ENCODE data around the gene CALR. TPM values are rescaled to one million over a fixed set of nuclear protein-coding genes. Genes with fewer than 3 reads are reported as not detected.

Gene CALR
- total RNA-seq, 2 experiments from 2014 or later = 875 to 886 TPM

GRCh38 chr19:12935071-12935470 lies 3.3 kb upstream of the CALR start:
- ChIA-PET POLR2A (interaction anchor here (1.6 kb wide), 1 partner anchor 9 kb away, joined by 4 read pairs; no protein-coding TSS in a partner anchor), CTCF (interaction anchor here (1.0 kb wide), 1 partner anchor 50 kb away, joined by 5 read pairs; no protein-coding TSS in a partner anchor)
- peaks cover 43% of the 10 kb centered on the region for H3K36me3 Mint-ChIP-seq (ENCODE audit: low read depth)
- H3K4me3 Mint-ChIP-seq = no peak overlapping the region
- no peaks in the 10 kb centered on the region for H3K27me3 Mint-ChIP-seq (ENCODE audit: low read depth)
- H3K4me1 Mint-ChIP-seq (ENCODE audit: low read depth) = peaks cover 49% of the 10 kb centered on the region
- H3K9me3 Mint-ChIP-seq (ENCODE audit: insufficient read depth) = no peaks in the 10 kb centered on the region
- DNase-seq (no peak), ATAC-seq (no peak)
- H3K27ac Mint-ChIP-seq = no peak overlapping the region

- ChIA-PET CTCF (interaction anchor here (1.7 to 2.1 kb wide), 4 partner anchors 29 to 158 kb away, joined by 5 to 27 read pairs (median 10); partner anchors contain the start of genes JUNB and KLF1), POLR2A (interaction anchor here (1.0 to 3.1 kb wide), 2 partner anchors 22 to 38 kb away, joined by 4 to 20 read pairs; no protein-coding TSS in a partner anchor)
- ATAC-seq (no peak), DNase-seq (no peak)
- peak overlapping the region; percentile 97 for H3K27ac Mint-ChIP-seq
- no peaks in the 10 kb centered on the region for H3K27me3 Mint-ChIP-seq (ENCODE audit: low read depth)
- peak overlapping the region; percentile 43 for H3K4me3 Mint-ChIP-seq
- H3K4me1 Mint-ChIP-seq (ENCODE audit: low read depth) = peaks cover 61% of the 10 kb centered on the region
- no peaks in the 10 kb centered on the region for H3K9me3 Mint-ChIP-seq (ENCODE audit: insufficient read depth)
- peaks cover 46% of the 10 kb centered on the region for H3K36me3 Mint-ChIP-seq (ENCODE audit: low read depth)
Measured at GRCh38 chr19:12936582-12936981, 1.8 kb upstream of the CALR start.

- CTCF ChIA-PET = interaction anchor here (0.8 to 2.1 kb wide), 7 partner anchors 9 to 157 kb away, joined by 3 to 27 read pairs (median 5); partner anchors contain the start of genes JUNB and KLF1
- H3K9me3 Mint-ChIP-seq (ENCODE audit: insufficient read depth) = no peaks in the 10 kb centered on the region
Measured at GRCh38 chr19:12937093-12937926, 1.1 kb upstream of the CALR start.

GRCh38 chr19:12938779-12939601 lies 581 bp downstream of the CALR start:
- Mint-ChIP-seq H3K36me3 (ENCODE audit: low read depth) (peaks cover 56% of the 10 kb centered on the region), H3K27me3 (ENCODE audit: low read depth) (no peaks in the 10 kb centered on the region), H3K4me3 (peak overlapping the region; percentile 99), H3K27ac (peak overlapping the region; percentile 97), H3K9me3 (ENCODE audit: insufficient read depth) (no peaks in the 10 kb centered on the region), H3K4me1 (ENCODE audit: low read depth) (peaks cover 66% of the 10 kb centered on the region)
- peak; percentile 54 for DNase-seq
- ChIA-PET POLR2A (interaction anchor here (0.7 to 3.1 kb wide), 10 partner anchors 9 to 244 kb away, joined by 3 to 20 read pairs (median 3); partner anchors contain the start of genes JUNB and SYCE2), CTCF (interaction anchor here (0.8 to 2.1 kb wide), 3 partner anchors 27 to 53 kb away, joined by 3 to 27 read pairs (median 4); partner anchors contain the start of gene KLF1)
- ATAC-seq = peak; percentile 6

More at GRCh38 chr19:12937093-12937926, 1.1 kb upstream of the CALR start:
- peaks cover 64% of the 10 kb centered on the region for H3K4me1 Mint-ChIP-seq (ENCODE audit: low read depth)
- peak overlapping the region; percentile 97 for H3K27ac Mint-ChIP-seq
- POLR2A ChIA-PET = interaction anchor here (0.6 to 3.1 kb wide), 19 partner anchors 7 to 271 kb away, joined by 3 to 20 read pairs (median 4); partner anchors contain the start of genes DNASE2, GCDH, RAD23A and SYCE2
- peaks cover 49% of the 10 kb centered on the region for H3K36me3 Mint-ChIP-seq (ENCODE audit: low read depth)
- H3K4me3 Mint-ChIP-seq = peak overlapping the region; percentile 99
- no peaks in the 10 kb centered on the region for H3K27me3 Mint-ChIP-seq (ENCODE audit: low read depth)
- DNase-seq (no peak), ATAC-seq (no peak)

GRCh38 chr19:12939975-12940423 lies 1.6 kb downstream of the CALR start:
- CTCF ChIA-PET = interaction anchor here (0.8 kb wide), 2 partner anchors 26 to 32 kb away, joined by 3 to 4 read pairs; no protein-coding TSS in a partner anchor
- Mint-ChIP-seq H3K9me3 (ENCODE audit: insufficient read depth) (no peaks in the 10 kb centered on the region), H3K27me3 (ENCODE audit: low read depth) (no peaks in the 10 kb centered on the region), H3K4me1 (ENCODE audit: low read depth) (peaks cover 71% of the 10 kb centered on the region), H3K4me3 (peak overlapping the region; percentile 99), H3K36me3 (ENCODE audit: low read depth) (peaks cover 65% of the 10 kb centered on the region), H3K27ac (peak overlapping the region; percentile 97)
- no peak for ATAC-seq
- POLR2A ChIA-PET = interaction anchor here (0.6 to 3.1 kb wide), 6 partner anchors 13 to 213 kb away, joined by 3 to 20 read pairs (median 4); partner anchors contain the start of genes JUNB and SYCE2
- no peak for DNase-seq

- H3K36me3 Mint-ChIP-seq (ENCODE audit: low read depth) = peaks cover 73% of the 10 kb centered on the region
- peak overlapping the region; percentile 99 for H3K4me3 Mint-ChIP-seq
- CTCF ChIA-PET = interaction anchor here (0.7 to 2.3 kb wide), 2 partner anchors 16 to 56 kb away, joined by 3 to 7 read pairs; no protein-coding TSS in a partner anchor
- ATAC-seq (no peak), DNase-seq (no peak)
- peaks cover 76% of the 10 kb centered on the region for H3K4me1 Mint-ChIP-seq (ENCODE audit: low read depth)
- H3K27me3 Mint-ChIP-seq (ENCODE audit: low read depth) = no peaks in the 10 kb centered on the region
- H3K27ac Mint-ChIP-seq = peak overlapping the region; percentile 97
- POLR2A ChIA-PET = no interaction called here
- H3K9me3 Mint-ChIP-seq (ENCODE audit: insufficient read depth) = no peaks in the 10 kb centered on the region
Measured at GRCh38 chr19:12940897-12941296, 2.5 kb downstream of the CALR start.

- Mint-ChIP-seq H3K36me3 (ENCODE audit: low read depth) (peaks cover 91% of the 10 kb centered on the region), H3K27me3 (ENCODE audit: low read depth) (no peaks in the 10 kb centered on the region), H3K27ac (peak overlapping the region; percentile 75), H3K4me1 (ENCODE audit: low read depth) (peaks cover 76% of the 10 kb centered on the region), H3K4me3 (no peak overlapping the region), H3K9me3 (ENCODE audit: insufficient read depth) (no peaks in the 10 kb centered on the region)
- DNase-seq (no peak), ATAC-seq (no peak)
- CTCF ChIA-PET = interaction anchor here (0.8 to 1.0 kb wide), 2 partner anchors 53 to 57 kb away, joined by 3 read pairs; partner anchors contain the start of gene GCDH
- POLR2A ChIA-PET = interaction anchor here (0.8 to 0.9 kb wide), 2 partner anchors 9 to 10 kb away, joined by 3 to 4 read pairs; partner anchors contain the start of gene FARSA
Measured at GRCh38 chr19:12943437-12944044, 5.1 kb downstream of the CALR start.

- no peaks in the 10 kb centered on the region for H3K27me3 Mint-ChIP-seq (ENCODE audit: low read depth)
- H3K27ac Mint-ChIP-seq = peak overlapping the region; percentile 65
- ATAC-seq = no peak
- H3K4me3 Mint-ChIP-seq = no peak overlapping the region
- CTCF ChIA-PET = interaction anchor here (0.8 to 1.0 kb wide), 2 partner anchors 53 to 58 kb away, joined by 3 read pairs; partner anchors contain the start of gene GCDH
- H3K36me3 Mint-ChIP-seq (ENCODE audit: low read depth) = peaks cover 91% of the 10 kb centered on the region
- no peak for DNase-seq
- H3K4me1 Mint-ChIP-seq (ENCODE audit: low read depth) = peaks cover 76% of the 10 kb centered on the region
- H3K9me3 Mint-ChIP-seq (ENCODE audit: insufficient read depth) = no peaks in the 10 kb centered on the region
- POLR2A ChIA-PET = interaction anchor here (0.8 to 0.9 kb wide), 2 partner anchors 10 to 11 kb away, joined by 3 to 4 read pairs; partner anchors contain the start of gene FARSA
Measured at GRCh38 chr19:12944104-12944674, 5.8 kb downstream of the CALR start.

GRCh38 chr19:12945479-12946091 lies 7.2 kb downstream of the CALR start, which contains the start of gene RAD23A:
TSS of gene RAD23A (plus strand) at chr19:12945862. CDS start at chr19:12945949, 87 bp downstream.
- Mint-ChIP-seq H3K9me3 (ENCODE audit: insufficient read depth) (no peaks in the 10 kb centered on the region), H3K27ac (peak within 1 kb of the TSS; percentile 96), H3K36me3 (ENCODE audit: low read depth) (peaks cover 88% of the 10 kb centered on the region), H3K4me1 (ENCODE audit: low read depth) (peaks cover 72% of the 10 kb centered on the region), H3K4me3 (peak within 1 kb of the TSS; percentile 91), H3K27me3 (ENCODE audit: low read depth) (no peaks in the 10 kb centered on the region)
- peak; percentile 98 for DNase-seq
- ATAC-seq = peak; percentile 76
- ChIA-PET CTCF (interaction anchor here (1.0 to 1.2 kb wide), 3 partner anchors 8 to 20 kb away, joined by 3 to 9 read pairs (median 5); partner anchors contain the start of gene CALR), POLR2A (interaction anchor here (0.9 to 1.3 kb wide), 4 partner anchors 8 to 153 kb away, joined by 3 to 7 read pairs (median 4); partner anchors contain the start of genes CALR and GADD45GIP1)
